ENCODE measurements around the gene SLC29A2.
"Not testable (repeated sequence)": the region's sequence is repeated elsewhere in the genome, so short reads cannot be mapped to it uniquely, and the experiment has no call there.

The SLC29A2 gene

DNA sequence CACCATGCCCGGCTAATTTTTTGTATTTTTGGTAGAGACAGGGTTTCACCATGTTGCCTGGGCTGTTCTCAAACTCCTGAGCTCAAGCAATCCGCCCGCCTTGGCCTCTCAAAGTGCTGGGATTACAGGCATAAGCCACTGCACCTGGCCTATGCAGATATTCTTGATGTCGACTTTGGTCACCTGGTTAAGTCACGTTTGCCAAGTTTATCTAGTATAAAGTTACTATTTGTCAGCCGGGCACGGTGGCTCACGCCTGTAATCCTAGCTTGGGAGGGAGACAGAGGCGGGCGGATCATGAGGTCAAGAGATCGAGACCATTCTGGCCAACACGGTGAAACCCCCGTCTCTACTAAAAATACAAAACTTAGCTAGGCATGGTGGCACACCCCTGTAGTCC is 12.8 kb upstream of the SLC29A2 start:
- DNase-seq: not testable (repeated sequence)

DNA sequence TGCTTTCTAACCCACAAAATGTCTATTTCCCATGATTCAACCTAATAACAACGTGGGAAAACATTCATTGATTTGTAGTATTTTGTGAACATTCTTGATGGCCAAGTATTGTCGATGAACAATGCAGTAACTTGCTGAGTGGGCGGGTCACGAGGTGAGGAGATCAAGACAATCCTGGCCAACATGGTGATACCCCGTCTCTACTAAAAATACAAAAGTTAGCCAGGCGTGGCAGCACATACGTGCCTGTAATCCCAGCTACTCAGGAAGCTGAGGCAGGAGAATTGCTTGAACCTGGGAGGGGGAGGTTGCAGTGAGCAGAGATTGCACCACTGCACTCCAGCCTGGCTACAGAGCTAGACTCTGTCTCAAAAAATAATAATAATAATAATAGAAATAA is 8.7 kb upstream of the SLC29A2 start:
- not testable (repeated sequence) for DNase-seq

DNA sequence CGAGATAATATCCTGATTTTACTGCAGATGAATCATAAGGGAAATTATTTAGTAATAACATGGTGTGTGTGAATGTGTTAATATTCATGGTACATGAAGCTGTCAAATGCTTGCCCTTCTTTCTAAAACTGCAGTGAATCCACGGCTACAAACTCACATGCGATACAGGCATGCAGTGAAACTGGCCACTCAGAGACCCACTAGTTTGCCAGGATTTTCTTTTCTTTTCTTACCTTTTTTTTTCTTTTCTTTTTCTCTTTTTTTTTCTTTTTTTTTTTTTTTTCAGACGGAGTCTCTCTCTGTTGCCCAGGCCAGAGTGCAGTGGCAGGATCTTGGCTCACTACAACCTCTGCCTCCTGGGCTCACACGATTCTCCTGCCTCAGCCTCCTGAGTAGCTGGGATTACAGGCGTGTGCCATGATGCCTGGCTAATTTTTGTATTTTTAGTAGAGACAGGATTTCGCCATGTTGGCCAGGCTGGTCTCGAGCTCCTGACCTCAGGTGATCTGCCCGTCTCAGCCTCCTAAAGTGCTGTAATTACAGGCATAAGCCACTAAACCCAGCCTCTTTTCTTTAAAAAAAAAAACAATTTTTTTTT is 2.2 kb upstream of the SLC29A2 start:
- not testable (repeated sequence) for DNase-seq

DNA sequence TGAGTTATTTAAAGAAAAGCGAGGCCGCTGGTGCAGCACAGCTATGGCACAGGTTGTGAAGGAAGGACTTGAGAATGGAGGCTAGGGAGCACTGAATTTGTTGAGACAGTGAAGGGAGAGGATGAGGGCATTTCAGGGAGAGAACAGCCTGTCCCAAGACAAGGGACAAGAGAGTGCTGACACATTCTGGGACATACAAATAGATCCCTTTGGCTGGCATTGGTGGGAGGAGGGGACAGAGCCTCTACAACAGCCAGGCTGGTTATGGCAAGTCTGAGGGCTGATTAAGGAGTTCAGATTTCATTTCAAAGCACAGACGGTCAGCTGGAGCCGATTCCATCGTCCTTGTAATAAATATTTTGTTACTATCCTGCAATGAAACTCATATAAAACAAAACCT is 1.7 kb upstream of the SLC29A2 start:
- DNase-seq: no peak

DNA sequence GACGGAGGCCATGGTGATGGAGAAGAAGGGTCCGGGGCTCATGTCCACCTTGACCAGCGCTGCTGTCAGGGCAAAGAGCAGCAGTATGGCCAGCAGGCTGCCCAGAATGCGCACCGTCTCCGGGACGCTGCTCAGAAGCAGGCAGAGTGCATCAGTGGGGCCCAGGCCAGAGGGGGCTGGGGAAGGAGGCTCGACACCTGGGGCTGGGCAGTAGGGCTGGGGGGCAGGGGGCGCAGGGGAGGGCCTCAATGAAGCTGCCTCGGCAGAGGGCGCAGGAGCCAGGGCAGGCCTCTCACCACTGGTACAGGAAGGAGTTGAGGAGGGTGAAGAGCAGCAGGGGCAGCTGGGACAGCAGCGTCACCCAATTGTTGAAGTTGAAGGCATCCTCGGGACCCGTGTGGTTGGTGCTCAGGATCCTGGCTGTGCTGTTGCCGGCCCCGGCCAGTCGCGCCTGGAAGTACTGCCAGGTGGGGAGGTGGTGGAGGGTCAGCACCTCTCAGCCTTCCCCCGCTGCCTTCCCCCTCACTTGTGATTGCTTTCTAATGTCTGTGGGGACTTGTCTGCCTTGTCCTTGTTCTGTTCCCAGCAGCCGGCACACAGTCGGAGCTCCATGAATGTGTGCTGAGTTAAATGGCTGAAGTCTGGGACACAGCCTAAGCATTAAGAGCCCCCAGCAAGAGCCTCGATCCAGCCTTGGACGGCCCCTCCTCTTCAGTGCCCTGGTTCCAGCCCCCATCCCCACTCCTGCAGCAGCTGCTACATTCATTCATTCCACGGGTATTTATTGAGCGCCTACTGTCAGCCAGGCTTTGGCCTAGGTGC is 2.3 kb downstream of the SLC29A2 start:
- DNase-seq: no peak

DNA sequence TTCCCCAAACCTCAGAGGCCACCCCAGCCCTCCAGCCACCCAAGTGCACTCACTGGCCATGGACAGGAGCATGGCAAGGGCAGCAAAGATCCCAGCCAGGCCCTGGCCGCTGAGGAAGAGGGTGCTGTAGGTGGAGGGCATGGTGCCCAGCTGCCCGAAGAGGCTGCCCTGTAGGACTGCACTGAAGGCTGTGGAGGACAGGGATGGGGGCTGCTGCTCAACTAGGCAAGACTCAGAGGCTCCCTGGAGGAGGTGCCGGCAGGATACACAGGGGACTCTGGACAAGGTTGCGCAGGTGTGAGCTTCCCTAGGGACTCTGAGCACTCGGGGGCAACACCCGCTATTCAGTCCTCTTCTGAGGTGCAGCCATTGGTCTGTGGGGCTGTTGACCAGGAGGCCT is 3.1 kb downstream of the SLC29A2 start:
- no peak for DNase-seq

DNA sequence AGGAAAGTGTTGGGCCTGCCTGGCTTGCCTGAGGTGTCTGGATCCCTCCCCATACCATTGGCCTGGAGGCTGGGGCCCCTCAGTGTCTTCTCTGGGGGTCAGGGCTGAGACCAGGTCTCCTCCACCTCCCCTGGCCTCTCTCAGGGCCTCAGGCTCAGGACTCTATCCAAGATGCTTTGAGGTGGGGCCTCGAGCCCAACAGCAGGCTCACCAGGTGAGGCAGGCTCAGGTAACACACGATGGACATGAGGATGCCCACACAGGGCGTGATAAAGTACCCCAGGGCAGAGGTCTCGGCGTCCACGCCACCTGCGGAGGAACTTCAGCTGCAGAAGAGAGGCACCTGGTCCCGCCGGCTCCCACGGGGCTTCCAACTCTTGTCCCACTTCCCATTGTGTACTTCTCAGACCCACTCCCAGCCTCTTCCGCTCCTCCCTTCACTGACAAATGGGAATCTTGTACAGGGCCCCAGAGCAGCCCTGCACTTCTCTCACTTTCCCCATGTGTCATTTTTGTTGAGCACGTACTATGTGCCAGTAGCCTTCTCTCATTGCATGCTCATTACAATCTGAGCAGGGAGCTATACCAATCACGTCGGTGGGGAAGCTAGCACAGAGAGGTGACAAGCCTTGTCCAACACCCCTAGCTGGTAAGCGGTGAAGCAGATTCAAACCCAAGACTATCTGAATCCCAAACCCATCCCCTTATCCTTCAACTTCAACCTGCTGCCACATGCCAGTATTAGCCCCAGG is 3.8 kb downstream of the SLC29A2 start:
- no peak for DNase-seq

DNA sequence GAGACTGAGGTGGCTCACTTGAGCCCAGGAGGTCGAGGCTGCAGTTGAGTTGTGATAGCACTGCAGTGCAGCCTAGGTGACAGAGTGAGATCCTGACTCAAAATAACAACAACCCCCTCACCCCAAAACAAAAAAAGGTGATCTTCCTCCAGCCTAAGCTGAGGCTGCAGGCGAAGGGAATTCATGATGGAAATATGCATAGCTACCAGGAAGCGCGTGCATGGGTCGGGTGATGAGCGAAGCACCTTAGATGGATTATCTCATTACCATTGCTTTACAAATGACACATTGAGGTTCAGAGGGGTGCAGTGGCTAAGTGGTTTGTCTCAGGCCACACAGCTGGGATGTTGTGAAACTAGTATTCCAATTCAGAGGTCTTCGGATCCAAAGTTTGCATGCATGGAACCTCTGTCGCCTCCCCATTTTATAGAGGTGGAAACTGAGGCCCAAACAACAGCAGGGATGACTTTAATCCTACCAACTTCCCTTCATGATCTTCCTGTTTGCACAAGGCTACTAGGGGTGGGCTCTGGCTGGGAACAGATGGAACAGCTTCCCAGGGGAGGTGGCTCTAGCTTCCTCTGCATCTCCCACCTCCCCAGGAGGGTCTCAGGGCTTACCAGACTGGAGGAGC is 4.6 kb downstream of the SLC29A2 start:
- DNase-seq: no peak

DNA sequence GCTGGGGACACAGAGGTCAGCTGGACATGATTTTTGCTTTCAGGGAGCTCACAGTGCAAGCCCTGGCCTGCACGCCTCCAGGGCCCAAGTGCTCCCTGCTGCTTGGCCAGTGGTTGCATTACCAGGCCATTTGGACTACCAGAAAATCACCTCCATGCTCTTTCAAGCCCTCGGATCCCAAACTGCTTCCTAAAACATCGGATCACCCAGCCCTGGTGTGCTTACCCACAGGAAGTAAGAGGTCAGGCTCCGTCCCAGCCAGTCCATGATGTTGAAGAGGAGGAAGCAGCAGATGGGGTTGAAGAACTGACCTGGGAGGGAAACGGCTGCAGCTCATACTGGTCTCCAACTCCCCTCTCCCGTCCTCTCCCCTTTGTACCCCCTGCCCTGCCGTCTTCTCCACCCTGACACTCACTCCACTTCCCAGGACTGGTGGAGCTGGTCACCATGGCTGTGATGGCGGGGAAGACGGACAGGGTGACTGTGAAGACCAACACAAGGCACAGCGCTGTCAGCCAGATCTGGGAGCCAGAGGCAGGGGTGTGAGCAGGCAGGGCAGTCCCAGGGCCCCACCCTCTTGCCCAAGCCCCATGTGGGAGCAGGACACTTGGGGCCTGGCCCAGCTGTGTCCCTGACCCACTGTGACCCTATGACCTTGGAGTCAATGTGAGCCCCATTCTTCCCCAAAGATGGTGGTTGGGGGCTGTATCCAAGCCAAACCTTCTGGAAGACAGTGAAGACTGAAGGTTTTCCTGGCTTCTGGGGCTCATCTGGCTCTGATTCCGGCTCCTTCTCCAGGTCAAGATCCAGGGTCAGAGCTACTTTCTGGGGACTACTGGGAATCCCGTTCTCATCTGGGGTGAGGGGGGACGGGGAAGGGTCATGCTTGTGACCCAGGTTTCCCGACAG is 5.6 kb downstream of the SLC29A2 start:
- DNase-seq: no peak

DNA sequence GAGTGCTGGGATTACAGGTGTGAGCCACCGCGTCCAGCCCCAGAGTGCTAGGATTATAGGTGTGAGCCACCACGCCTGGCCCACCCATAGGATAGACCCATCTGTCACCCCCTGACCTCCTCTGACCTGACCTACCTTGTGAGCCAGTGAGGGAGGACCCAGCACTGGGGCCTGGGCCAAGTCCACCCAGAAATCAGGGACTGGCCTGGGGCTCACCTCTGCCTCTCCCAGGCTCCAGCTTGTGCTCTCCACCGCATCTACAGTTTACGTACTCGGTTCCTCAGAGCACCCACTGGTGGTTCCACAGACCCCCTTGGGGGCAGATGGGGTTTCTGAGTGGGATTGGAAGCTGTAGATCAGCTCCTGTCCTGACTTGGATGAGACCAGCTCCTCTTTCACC is 6.4 kb downstream of the SLC29A2 start:
- no peak for DNase-seq

DNA sequence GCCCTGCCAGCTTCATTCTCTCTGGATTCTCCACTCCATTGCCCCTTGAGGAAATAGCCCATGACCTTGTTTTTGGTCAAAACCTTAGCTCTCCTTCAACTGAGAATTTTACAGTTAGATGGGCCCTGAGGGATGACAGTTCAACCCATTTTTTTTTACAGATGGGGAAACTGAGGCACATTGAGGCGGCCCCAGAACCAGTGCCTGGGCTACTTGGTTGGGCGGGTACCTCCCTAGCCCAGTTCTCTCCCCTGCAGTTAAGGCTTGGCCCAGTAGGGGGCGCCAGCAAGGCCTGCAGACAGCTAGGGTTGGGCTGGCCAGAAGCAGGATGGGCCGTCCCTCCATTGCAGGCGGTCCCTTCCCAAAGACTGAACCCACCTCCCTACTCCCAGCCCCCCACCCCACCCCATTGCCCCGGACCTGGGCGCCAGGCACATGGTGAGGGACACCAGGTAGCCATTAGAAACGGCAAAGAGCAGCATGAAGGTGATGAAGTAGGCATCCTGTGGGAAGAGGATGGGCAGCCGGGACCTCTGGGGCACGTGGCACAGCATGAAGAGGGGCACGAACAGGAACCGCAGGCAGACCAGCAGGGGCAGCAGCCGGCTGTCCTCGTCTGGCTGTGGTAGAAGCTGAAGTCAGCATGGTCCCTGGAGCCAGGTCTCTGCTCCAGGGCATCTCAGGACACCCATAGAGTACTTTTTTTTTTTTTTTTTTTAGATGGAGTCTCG is 7.6 kb downstream of the SLC29A2 start:
- peak; percentile 69 for DNase-seq

DNA sequence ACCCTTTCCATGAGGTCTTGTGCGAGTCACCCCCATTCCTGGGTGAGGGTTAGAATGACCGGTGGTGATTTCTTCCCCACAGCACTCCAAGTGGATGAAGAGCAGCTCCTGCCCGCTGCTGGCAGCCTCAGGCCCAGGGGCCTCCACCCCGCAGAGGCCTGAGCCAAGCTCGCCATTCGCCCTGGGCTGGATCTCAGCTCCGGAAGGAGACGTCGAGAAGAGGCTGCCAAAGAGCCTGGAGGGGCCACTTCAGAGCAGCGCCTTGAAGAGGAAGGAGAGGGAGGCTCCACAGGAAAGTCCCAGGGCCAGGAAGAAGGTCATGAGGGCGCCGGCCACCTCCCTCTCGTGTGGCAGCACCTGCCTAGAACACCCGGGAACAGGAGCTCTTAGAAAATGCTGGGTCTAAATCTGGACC is 8.4 kb downstream of the SLC29A2 start:
- DNase-seq: no peak

DNA sequence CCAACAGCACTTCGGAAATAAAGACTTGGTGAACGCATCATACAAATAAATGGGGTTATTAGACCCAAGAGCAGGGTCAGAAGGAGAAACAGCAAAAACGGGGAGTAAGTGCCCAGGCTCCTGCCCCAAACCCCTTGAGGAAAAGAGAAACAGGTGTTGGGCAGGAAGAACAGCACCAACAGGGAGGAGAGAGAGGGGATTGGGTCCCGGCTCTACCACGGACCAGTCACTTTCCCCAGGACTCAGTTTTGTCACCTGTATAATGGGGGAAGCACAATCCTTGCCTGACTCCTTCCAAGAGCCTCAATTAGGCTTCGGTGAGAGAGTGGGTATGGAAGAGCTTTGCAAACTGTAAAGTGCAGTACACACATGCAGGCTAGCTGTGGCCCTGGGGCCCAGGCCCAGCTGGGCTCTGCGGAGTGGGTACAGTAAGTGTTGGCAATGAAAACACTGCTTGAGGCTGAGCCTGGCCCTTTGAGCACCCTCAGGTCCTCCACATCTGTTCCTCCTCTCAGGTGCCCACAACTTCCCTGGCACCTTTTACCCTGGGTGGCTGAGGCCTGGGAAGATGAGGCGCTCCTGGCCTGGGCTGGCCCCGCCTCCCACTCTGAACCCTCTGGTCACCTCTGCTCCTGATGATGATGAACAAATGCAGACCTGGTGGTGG is 8.9 kb downstream of the SLC29A2 start:
- DNase-seq: no peak

DNA sequence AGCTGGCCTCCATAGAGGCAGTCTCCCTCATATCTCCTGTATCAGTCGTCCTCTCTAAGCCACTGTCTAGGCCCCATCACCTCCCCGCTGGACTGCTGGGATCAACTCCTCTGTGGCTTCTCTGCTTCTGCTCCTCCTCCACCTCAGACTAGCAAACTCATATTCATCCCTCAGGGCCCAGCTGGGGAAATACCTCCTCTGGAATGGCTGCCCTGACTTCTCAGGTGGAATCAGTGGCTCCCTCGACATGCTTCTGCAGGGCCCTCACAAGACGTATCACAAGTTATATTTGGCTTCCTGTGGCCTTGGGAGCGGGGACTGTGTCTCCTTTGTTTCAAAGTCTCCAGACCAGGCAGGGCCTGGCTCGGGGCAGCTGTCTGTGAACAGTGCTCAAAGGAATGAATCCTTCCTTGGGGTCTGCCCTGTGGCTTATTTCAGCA is 10.0 kb downstream of the SLC29A2 start:
- DNase-seq: no peak

DNA sequence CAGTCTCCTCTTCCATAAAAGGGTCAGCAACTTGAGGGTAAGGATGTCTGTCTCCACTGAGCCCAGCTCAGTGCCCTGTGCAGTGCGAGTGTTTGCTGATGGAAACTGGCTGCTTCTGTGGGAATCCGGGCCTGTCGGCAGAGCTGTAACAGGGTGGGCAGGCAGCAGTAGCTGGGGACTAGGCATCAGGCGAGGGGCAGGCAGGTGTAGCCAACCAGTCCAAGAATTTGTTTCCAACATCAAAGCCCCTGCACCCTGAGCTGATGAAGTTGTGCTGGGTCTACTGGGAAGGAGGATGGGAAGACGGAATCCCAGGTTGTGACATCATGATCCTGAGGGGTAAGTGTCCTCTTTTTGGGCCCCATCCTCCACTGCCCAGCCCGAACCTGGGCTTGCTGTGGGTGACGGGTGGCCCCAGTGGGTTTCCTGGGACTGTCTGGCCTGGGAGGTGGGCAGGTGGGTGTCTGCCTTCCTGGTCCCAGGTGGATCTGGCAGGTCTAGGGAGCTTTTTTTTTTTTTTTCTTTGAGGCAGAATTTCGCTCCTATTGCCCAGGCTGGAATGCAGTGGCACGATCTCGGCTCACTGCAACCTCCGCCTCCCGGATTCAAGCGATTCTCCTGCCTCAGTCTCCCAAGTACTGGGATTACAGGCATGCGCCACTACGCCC is 11.0 kb downstream of the SLC29A2 start:
- no peak for DNase-seq

DNA sequence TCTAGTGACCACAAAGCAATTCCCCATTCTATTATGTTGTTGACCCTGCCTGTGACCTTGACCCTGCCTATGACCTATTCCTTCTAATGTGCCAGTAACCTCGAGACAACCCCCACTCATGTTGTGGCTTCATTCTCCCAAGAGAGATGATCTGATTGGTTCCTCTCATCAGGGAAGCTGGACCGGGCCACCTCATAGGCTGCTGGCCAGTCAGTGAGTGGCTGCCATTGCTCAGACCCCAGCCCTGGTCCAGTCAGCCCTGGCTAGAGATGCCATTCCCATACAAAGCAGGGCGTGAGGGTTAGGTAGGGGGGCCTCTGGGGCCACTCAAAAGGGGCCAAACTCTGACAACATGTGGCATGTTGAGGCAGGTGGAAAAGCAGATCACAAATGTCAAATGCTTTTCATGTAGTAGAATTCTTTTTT is 11.9 kb downstream of the SLC29A2 start:
- no peak for DNase-seq

DNA sequence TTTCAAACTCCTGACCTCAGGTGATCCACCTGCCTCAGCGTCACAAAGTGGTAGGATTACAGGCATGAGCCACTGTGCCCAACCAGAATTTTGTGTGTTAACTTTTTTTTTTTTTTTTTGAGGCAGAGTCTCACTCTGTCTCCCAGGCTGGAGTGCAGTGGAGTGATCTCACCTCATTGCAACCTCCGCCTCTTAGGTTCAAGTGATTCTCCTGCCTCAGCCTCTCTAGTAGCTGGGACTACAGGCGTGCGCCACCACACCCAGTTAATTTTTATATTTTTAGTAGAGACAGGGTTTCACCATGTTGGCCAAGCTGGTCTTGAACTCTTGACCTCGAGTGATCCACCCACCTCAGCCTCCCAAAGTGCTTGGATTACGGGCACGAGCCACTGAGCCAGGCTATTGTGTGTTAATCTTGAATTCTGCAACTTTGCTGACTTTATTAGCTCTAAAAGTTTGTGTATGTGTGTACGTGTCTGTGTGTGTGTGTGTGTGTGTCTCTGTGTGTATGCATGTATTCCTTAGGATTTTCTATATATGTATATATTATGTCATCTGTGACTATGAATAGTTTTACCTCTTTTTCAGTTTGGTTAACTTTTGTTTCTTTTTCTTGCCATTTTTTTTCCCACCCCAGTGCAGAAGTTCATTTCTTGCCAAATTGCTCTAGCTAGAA is 20.9 kb downstream of the SLC29A2 start:
- not testable (repeated sequence) for DNase-seq

DNA sequence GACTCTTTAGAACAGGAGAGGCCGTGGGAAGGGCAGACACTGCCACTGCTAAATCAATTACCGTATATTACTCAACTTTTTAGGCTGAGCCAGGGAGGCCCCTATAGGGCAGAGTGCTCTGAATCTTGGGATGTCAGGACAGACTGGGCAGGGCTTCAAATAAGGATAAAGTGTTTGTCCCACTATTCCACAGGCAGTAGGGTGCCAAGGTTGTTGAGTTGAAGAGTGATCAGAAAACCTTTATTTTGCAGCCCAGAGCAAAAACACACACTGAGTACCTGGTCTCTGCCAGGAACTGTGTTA is 22.5 kb downstream of the SLC29A2 start:
- no peak for DNase-seq

DNA sequence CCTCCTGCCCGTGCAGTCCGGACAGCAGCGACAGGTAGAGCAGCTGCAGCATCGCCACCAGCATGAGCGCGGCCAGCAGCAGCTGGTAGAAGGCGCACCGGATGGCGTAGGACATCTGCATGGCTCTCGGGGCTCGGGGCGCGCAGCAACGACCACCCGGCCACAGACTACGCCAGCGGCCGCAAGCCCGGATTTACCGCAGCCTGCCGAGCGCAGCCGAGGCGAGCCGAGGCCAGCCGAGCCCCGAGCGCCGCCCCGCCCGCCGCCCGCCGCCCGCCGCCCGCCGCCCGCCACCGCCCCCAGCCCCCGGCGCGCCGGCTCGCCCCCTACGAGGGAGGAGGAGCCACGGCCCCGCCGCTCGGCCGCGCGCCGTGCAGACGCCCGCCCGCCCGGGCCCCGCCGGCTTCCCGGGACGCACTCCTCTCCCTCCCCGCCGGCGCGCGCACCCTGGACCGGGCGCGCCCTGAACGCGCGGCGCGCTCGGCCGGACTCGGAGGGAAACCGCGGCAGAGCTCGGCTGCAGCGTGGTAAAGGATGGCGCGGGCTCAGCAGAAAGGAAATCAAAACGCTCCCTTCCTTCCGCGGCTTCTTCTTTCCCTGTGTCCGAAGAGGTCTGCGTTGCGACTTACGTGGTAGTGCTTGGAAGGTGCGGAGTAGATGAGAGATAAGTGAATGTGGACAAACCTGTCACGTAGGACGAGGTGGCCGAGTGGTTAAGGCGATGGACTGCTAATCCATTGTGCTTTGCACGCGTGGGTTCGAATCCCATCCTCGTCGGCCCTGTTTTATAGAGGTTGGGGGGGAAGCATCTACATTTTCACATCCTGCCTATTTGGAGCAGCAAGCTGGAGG is 23.9 kb downstream of the SLC29A2 start, which contains the start of gene B4GAT1:
B4GAT1 (minus strand) TSS at position 205 of the 852 bp plus-strand sequence; CDS start at position 121, 84 bp downstream.
- peak; percentile 89 for DNase-seq
